DMS79 (cell line): ENCODE measurements around the gene MSANTD2.

ENCODE experiments used
- DNase-seq: peaks from one replicate; lab custom pipeline; 2025; lab: John Stamatoyannopoulos, UW

The MSANTD2 gene

GRCh38 chr11:124732230-124732629 is 68.0 kb downstream of the MSANTD2 start:
- DNase-seq = no peak

GRCh38 chr11:124729571-124729970 is 70.6 kb downstream of the MSANTD2 start:
- DNase-seq = no peak

DNA sequence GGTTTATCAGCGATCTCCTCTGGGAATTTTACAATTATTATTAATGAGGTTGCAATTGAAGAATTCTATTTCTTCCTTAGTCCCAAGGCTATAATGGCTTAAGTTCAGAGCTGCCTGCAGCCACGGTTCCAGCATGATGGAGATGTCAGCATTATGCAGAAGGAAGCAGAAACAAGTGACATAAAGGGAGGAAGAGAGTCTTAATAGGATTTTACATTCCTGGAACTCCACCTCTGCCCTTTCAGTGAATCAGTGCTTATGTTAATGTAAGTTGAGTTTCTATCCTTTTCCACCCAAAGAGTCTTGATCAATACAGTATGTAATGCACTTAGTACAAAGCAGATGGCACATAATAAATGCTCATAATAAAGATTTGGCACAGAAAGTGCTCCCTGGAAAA is 72.1 kb downstream of the MSANTD2 start:
- DNase-seq = no peak

DNA sequence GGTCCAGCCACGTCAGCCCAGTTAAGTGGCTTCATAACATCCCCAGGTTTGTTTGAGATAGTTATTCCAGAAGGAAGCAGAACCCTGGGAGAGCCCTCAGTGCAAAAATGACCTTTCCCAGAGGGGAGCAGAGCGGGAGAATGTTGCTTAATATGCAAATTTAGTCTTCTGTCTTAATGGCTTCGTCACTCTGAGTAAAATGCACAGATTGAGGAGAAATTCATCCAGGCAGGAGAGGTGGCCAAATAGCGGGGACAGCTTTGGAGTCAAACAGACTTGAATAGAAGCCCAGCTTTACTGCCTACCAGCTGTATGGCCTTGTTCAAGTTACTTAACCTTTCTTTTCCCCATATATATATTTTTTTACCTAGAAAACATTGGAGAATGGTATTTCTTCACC is 72.7 kb downstream of the MSANTD2 start:
- DNase-seq = no peak

DNA sequence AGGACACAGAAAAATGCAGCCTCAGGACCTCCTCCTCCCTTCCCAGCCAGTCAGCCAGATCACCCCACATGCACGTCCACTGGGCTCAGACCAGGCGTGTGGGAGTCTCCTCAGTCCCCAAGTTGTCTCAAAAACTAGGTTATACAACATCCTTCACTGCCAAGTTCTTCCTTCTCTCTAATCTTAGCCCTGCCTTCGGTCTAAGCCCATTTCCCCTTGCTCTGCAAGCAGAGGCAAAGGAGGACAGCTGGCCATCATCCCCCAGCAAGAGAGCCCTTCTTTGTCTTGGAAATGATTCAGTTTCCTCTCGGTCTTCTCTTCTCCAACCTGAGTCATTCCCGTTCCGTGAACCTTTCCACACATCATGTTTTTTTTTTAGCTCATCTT is 74.5 kb downstream of the MSANTD2 start:
- no peak for DNase-seq

- no peak for DNase-seq
Measured at GRCh38 chr11:124724979-124725718, 75.1 kb downstream of the MSANTD2 start.

DNA sequence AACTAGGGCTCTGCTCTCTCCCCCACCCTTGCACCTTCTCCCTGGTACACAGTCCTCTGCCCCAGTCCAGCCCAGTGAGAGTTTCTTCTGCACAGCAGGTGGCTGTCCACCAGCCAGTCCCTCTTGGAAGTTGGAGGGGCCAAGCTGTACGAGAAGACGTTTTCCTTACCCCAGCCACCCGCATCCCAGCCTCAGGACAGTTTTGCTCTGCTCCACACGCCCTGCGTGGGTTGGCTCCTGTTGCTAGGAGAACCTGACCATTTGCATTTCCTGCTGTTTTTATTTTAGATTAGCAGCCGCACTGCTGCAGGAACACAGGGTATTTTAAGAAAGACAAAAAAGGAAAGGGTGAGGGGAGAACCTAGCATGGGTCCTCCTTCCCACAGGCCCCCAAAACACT is 78.0 kb downstream of the MSANTD2 start:
- DNase-seq = no peak

DNA sequence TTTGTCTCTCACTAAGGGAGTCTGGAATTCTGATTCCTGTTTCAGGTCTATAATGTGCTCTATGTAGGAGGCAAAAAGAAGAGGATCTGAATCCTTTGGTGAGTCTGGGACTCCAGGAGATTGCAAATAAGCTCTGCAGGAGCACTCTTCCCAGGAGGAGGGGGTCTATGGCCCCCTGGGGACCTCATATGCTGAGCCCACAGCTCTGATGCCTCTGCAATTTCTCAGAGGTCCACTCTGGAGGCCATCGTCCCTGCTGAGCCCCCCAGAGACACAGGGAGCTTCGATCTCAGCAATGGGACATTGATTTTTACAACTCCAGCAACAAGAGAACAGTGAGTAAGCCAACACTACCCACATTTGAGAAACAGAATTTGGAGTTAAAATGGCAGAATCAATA is 80.7 kb downstream of the MSANTD2 start:
- no peak for DNase-seq

GRCh38 chr11:124718801-124719200 is 81.4 kb downstream of the MSANTD2 start:
- DNase-seq = no peak

DNA sequence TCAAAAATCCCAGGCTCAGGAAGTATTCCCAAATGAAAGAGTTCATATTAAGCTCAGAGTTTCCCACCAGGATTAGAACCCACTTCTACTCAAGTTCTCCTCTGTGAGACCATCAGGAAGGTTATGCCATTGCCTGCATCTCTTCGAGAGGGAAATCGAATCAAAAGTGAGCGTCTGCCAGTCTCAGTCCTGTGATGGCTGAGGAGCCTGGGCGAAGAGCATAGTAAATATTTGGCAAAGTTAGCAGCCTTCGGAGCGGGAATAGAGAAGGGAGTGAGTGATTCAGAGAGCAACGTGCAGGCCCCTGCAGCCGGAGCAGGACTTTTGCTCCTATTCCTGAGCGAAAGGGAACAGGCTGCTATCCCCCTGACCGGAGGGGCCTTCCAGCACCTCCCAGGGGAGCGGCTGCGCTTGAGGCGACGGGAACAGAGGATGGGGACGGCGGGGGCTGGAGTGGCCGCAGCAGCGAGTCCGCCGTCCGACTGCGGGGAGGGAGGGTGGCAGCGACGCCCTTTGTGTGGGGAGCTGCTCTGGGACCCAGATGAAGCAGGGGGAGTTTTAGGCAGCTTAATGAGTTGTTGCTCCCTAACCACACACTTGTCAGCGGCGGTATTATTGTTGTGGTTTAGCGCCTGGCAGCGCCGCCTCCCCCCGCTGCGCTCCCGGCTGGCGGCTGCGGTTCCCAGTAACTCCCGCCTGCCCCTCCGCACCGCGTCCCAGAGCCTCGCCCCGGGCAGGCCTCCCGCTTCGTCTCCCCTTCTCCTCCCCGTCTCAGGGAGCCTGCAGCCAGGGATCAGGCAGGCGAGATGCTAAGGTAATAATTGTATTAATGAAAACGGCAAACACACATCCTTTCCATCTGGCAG is 82.2 kb downstream of the MSANTD2 start:
- peak; percentile 11 for DNase-seq

GRCh38 chr11:124717421-124717785 is 82.8 kb downstream of the MSANTD2 start:
- no peak for DNase-seq

DNA sequence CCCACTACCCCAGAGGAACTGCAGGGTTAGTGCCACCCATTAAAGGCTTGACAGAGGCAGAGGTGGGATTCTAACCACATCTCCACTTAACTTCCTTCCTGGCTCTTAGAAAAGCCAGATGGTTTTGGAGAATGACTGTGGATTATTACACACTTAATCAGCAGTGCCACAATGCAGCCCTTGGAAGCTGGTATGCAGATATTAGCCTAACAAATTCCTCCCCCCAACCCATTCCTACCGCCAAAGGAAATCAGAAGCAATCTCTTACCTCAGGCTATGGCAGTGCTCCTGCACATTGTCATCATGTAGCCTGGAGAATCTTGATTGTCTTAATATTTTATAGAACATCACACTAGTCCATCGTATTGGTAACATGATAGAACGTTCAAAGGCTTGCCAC is 83.6 kb downstream of the MSANTD2 start:
- DNase-seq = no peak
